Neural cell (in vitro differentiated cells): ENCODE data around the gene TRIM6. TPM values are rescaled to one million over a fixed set of nuclear protein-coding genes. Genes with fewer than 3 reads are reported as not detected.

ENCODE experiments used
- H2AFZ ChIP-seq: fragments of 200-600, 300-800 bp; sonication (generic), shearing (Covaris generic); 2 replicates; pipeline ENCODE4 v1.6.0; 2014; ENCODE audit warnings: low read depth, mild to moderate bottlenecking, antibody characterized with exemption, low read length, moderate library complexity
- H3F3A ChIP-seq: fragments of 200-600 bp; shearing (Covaris generic); 2 replicates; pipeline ENCODE4 v1.6.1; 2016; ENCODE audit warnings: mild to moderate bottlenecking, moderate library complexity, mixed read lengths, antibody characterized with exemption, low read length; ENCODE audit not compliant: insufficient read depth, poor library complexity, severe bottlenecking
- H3K27ac ChIP-seq: fragments of 200-600, 300-800 bp; sonication (generic), shearing (Covaris generic); 2 replicates; pipeline ENCODE4 v1.5.1; 2014; ENCODE audit warnings: mild to moderate bottlenecking, low read length, moderate library complexity
- H3K27me3 ChIP-seq: fragments of 300-800, 200-600 bp; sonication (generic), shearing (Covaris generic); 2 replicates; pipeline ENCODE4 v1.6.0; 2014; ENCODE audit warnings: mild to moderate bottlenecking, low read depth, low read length, moderate library complexity; ENCODE audit not compliant: insufficient read depth
- H3K36me3 ChIP-seq: fragments of 300-800, 200-600 bp; sonication (generic), shearing (Covaris generic); 2 replicates; pipeline ENCODE4 v1.5.1; 2014; ENCODE audit warnings: mild to moderate bottlenecking, antibody characterized with exemption, low read length, moderate library complexity; ENCODE audit not compliant: insufficient read depth
- H3K4me2 ChIP-seq: fragments of 300-800, 200-600 bp; sonication (generic), shearing (Covaris generic); 2 replicates; pipeline ENCODE4 v1.6.0; 2014; ENCODE audit warnings: mild to moderate bottlenecking, low read length
- H3K4me3 ChIP-seq: fragments of 300-800, 200-600 bp; sonication (generic), shearing (Covaris generic); 2 replicates; pipeline ENCODE4 v1.5.1; 2014; ENCODE audit warnings: mild to moderate bottlenecking, low read length, moderate library complexity
- H3K79me2 ChIP-seq: fragments of 200-600 bp; shearing (Covaris generic); replicated peaks from 2 replicates; pipeline ENCODE4 v1.6.0; 2014; ENCODE audit warnings: mild to moderate bottlenecking, low read length, moderate library complexity; ENCODE audit not compliant: insufficient read depth
- H3K9ac ChIP-seq: fragments of 300-800, 200-600 bp; sonication (generic), shearing (Covaris generic); 2 replicates; pipeline ENCODE4 v1.6.1; 2016; ENCODE audit warnings: mild to moderate bottlenecking, low read length, mixed read lengths
- H3K9me2 ChIP-seq: fragments of 200-600 bp; shearing (Covaris generic); 2 replicates; pipeline ENCODE4 v1.6.1; 2016; ENCODE audit warnings: mild to moderate bottlenecking, low read length, mixed read lengths; ENCODE audit not compliant: insufficient read depth
- H3K9me3 ChIP-seq: fragments of 200-600, 300-800 bp; sonication (generic), shearing (Covaris generic); 2 replicates; pipeline ENCODE4 v1.6.1; 2016; ENCODE audit warnings: mild to moderate bottlenecking, mixed run types, low read length, moderate library complexity, mixed read lengths
- H4K20me1 ChIP-seq: fragments of 200-600 bp; shearing (Covaris generic); 2 replicates; pipeline ENCODE4 v1.6.1; 2016; ENCODE audit warnings: mild to moderate bottlenecking, mixed run types; ENCODE audit not compliant: insufficient read depth
- CTCF ChIP-seq: fragments of 450-650 bp; IDR thresholded peaks from 2 replicates; pipeline ENCODE4 v1.5.1; 2014; ENCODE audit warnings: antibody characterized with exemption, mild to moderate bottlenecking, moderate library complexity; ENCODE audit not compliant: poor library complexity, severe bottlenecking
- EP300 ChIP-seq: fragments of 450-650 bp; conservative IDR thresholded peaks from 2 replicates; pipeline ENCODE4 v1.6.1; 2014; ENCODE audit warnings: antibody characterized with exemption, mild to moderate bottlenecking, moderate library complexity; ENCODE audit not compliant: poor library complexity, severe bottlenecking
- EZH2 ChIP-seq: fragments of 200-600, 300-800 bp; shearing (Covaris generic), sonication (generic); IDR thresholded peaks from 2 replicates; pipeline ENCODE4 v1.6.1; 2014; ENCODE audit warnings: antibody characterized with exemption, low read length, borderline replicate concordance, mild to moderate bottlenecking; ENCODE audit not compliant: insufficient read depth, poor library complexity, severe bottlenecking
- MXI1 ChIP-seq: fragments of 450-650 bp; conservative IDR thresholded peaks from 2 replicates; pipeline ENCODE4 v1.6.1; 2014; ENCODE audit warnings: antibody characterized with exemption, mild to moderate bottlenecking; ENCODE audit not compliant: poor library complexity, severe bottlenecking
- POLR2AphosphoS5 ChIP-seq: IDR thresholded peaks from 2 replicates; pipeline ENCODE4 v1.6.1; 2012
- RAD21 ChIP-seq: fragments of 450-650 bp; conservative IDR thresholded peaks from 2 replicates; pipeline ENCODE4 v1.6.1; 2014; ENCODE audit warnings: antibody characterized with exemption, mild to moderate bottlenecking, moderate library complexity
- REST ChIP-seq: IDR thresholded peaks from 2 replicates; pipeline ENCODE4 v1.6.1; 2012; ENCODE audit warnings: borderline replicate concordance
- SMC3 ChIP-seq: fragments of 450-650 bp; conservative IDR thresholded peaks from 2 replicates; pipeline ENCODE4 v1.6.1; 2014; ENCODE audit warnings: antibody characterized with exemption, mild to moderate bottlenecking, moderate library complexity; ENCODE audit not compliant: poor library complexity
- TAF1 ChIP-seq: IDR thresholded peaks from 2 replicates; pipeline ENCODE4 v1.6.1; 2012; ENCODE audit warnings: low read depth
- polyA plus RNA-seq: library from polyadenylated mRNA; depleted of rRNA; stranded (reverse); fragments of >200 nt; gene quantifications from 2 replicates; pipeline ENCODE4 v1.2.3, GENCODE V29; 2014

Gene TRIM6
- polyA plus RNA-seq, 1 donor from 2014 or later, result not detected

GRCh38 chr11:5553343-5553742 lies 43.1 kb upstream of the TRIM6 start:
- H3K79me2 ChIP-seq, result no peaks in the 10 kb centered on the region
- no peak overlapping the region for H3K27ac ChIP-seq
- H3K4me2 ChIP-seq, result no peak overlapping the region
- H3K4me3 ChIP-seq, result no peak overlapping the region
- H3F3A ChIP-seq, result no peaks in the 10 kb centered on the region
- H3K9ac ChIP-seq, result no peak overlapping the region
- H2AFZ ChIP-seq, result no peak overlapping the region
- H3K27me3 ChIP-seq, result no peaks in the 10 kb centered on the region
- no peaks in the 10 kb centered on the region for H3K9me2 ChIP-seq
- H3K9me3 ChIP-seq, result no peaks in the 10 kb centered on the region
- TF ChIP-seq RAD21, result peak; percentile 53
- peak; percentile 40 for TF ChIP-seq SMC3
- TF ChIP-seq CTCF, result peak; percentile 53
- TF ChIP-seq TAF1, result no peak
- no peaks in the 10 kb centered on the region for H4K20me1 ChIP-seq
- H3K36me3 ChIP-seq, result no peaks in the 10 kb centered on the region

GRCh38 chr11:5556596-5557188 lies 39.7 kb upstream of the TRIM6 start:
- Histone ChIP-seq H3K79me2 (no peaks in the 10 kb centered on the region), H3K9me2 (no peaks in the 10 kb centered on the region), H3K36me3 (no peaks in the 10 kb centered on the region), H3K4me3 (no peak overlapping the region), H2AFZ (no peak overlapping the region), H3K9ac (no peak overlapping the region), H4K20me1 (no peaks in the 10 kb centered on the region), H3K27ac (no peak overlapping the region), H3K9me3 (no peaks in the 10 kb centered on the region), H3K4me2 (no peak overlapping the region), H3K27me3 (no peaks in the 10 kb centered on the region), H3F3A (no peaks in the 10 kb centered on the region)
- TF ChIP-seq MXI1 (no peak), EP300 (no peak), POLR2AphosphoS5 (no peak), EZH2 (no peak), CTCF (no peak), TAF1 (no peak), RAD21 (no peak), SMC3 (no peak), REST (no peak)
